Glutamatergic neuron (in vitro differentiated cells): ENCODE measurements around the gene TMEM167A. TPM values are rescaled to one million over a fixed set of nuclear protein-coding genes. Genes with fewer than 3 reads are reported as not detected.
A peak's percentile ranks its signal among the peaks of the same experiment; 100 is the strongest.

Experiments used
- DNase-seq: peaks from one replicate; pipeline ENCODE4 v3.0.0; 2022
- H3K27ac Mint-ChIP-seq: one replicate; pipeline ENCODE4 v1.8.0; 2020; ENCODE audit warnings: mild to moderate bottlenecking, mixed read lengths, inconsistent platforms; ENCODE audit not compliant: unreplicated experiment
- H3K27me3 Mint-ChIP-seq: one replicate; pipeline ENCODE4 v1.8.0; 2020; ENCODE audit warnings: mild to moderate bottlenecking, moderate library complexity, mixed read lengths, inconsistent platforms; ENCODE audit not compliant: unreplicated experiment
- H3K36me3 Mint-ChIP-seq: one replicate; pipeline ENCODE4 v1.8.0; 2020; ENCODE audit warnings: mild to moderate bottlenecking, mixed read lengths, inconsistent platforms; ENCODE audit not compliant: unreplicated experiment
- H3K4me1 Mint-ChIP-seq: one replicate; pipeline ENCODE4 v1.8.0; 2020; ENCODE audit warnings: mild to moderate bottlenecking, low read depth, mixed read lengths, inconsistent platforms; ENCODE audit not compliant: unreplicated experiment
- H3K4me3 Mint-ChIP-seq: one replicate; pipeline ENCODE4 v1.8.0; 2020; ENCODE audit warnings: mild to moderate bottlenecking, mixed read lengths, inconsistent platforms; ENCODE audit not compliant: unreplicated experiment
- H3K9me3 Mint-ChIP-seq: one replicate; pipeline ENCODE4 v1.8.0; 2020; ENCODE audit warnings: mild to moderate bottlenecking, moderate library complexity, mixed read lengths, inconsistent platforms; ENCODE audit not compliant: unreplicated experiment
- CTCF ChIP-seq: fragments of 200-600 bp; sonication (generic); IDR thresholded peaks from one replicate; pipeline ENCODE4 v1.5.0; 2021; ENCODE audit not compliant: partially characterized antibody, unreplicated experiment
- long read RNA-seq: library from polyadenylated mRNA; unstranded; transcript quantifications from one replicate; pipeline ENCODE4 v2.0.0, GENCODE V29; 2020; ENCODE audit not compliant: unreplicated experiment
- total RNA-seq: library from RNA; stranded (reverse); fragmentation: NEBNext Ultra II Directional; extraction: Animal tissue kit (Norgen Biotek cat#: 25700); gene quantifications from one replicate; pipeline ENCODE4 v1.2.1, GENCODE V29; 2021; ENCODE audit not compliant: unreplicated experiment

Gene TMEM167A
- total RNA-seq: 145 TPM
- long read RNA-seq, full-length matches to known transcripts: 22 of 24 reads
- long read RNA-seq, partial matches to known transcripts: 1 of 24 reads
- long read RNA-seq, other reads (novel, unspliced or antisense): 1 of 24 reads

GRCh38 chr5:83076742-83077661 is at the start of gene TMEM167A, which contains the start of gene XRCC4:
TSS of gene TMEM167A (minus strand) at chr5:83077394. CDS start at chr5:83077323, 71 bp downstream.
TSS of gene XRCC4 (plus strand) at chr5:83077547. CDS start at chr5:83104920, 27,373 bp downstream.
- Mint-ChIP-seq H3K9me3 (peaks cover 5% of the 10 kb centered on the region), H3K36me3 (no peaks in the 10 kb centered on the region), H3K27me3 (peaks cover 8% of the 10 kb centered on the region), H3K4me3 (peak within 1 kb of the TSS; percentile 99), H3K27ac (peak within 1 kb of the TSS; percentile 97), H3K4me1 (peaks cover 18% of the 10 kb centered on the region)
- DNase-seq: peak; percentile 93
- no peak for TF ChIP-seq CTCF

- Mint-ChIP-seq H3K4me3 (no peak overlapping the region), H3K36me3 (no peaks in the 10 kb centered on the region), H3K27me3 (no peaks in the 10 kb centered on the region), H3K4me1 (no peaks in the 10 kb centered on the region), H3K27ac (no peak overlapping the region), H3K9me3 (peaks cover 7% of the 10 kb centered on the region)
- DNase-seq: no peak
- TF ChIP-seq CTCF: no peak
Measured at GRCh38 chr5:83126501-83126900, 49.3 kb upstream of the TMEM167A start.

GRCh38 chr5:83125560-83125959 is 48.4 kb upstream of the TMEM167A start:
- Mint-ChIP-seq H3K4me3 (no peak overlapping the region), H3K27ac (no peak overlapping the region), H3K27me3 (no peaks in the 10 kb centered on the region), H3K36me3 (no peaks in the 10 kb centered on the region), H3K4me1 (no peaks in the 10 kb centered on the region), H3K9me3 (peaks cover 5% of the 10 kb centered on the region)
- no peak for DNase-seq
- no peak for TF ChIP-seq CTCF

- TF ChIP-seq CTCF: no peak
- Mint-ChIP-seq H3K9me3 (peaks cover 2% of the 10 kb centered on the region), H3K27ac (no peak overlapping the region), H3K4me1 (no peaks in the 10 kb centered on the region), H3K27me3 (no peaks in the 10 kb centered on the region), H3K4me3 (no peak overlapping the region), H3K36me3 (no peaks in the 10 kb centered on the region)
- no peak for DNase-seq
Measured at GRCh38 chr5:83124593-83124992, 47.4 kb upstream of the TMEM167A start.

GRCh38 chr5:83118976-83119375 is 41.8 kb upstream of the TMEM167A start:
- no peaks in the 10 kb centered on the region for H3K27me3 Mint-ChIP-seq
- H3K9me3 Mint-ChIP-seq: no peaks in the 10 kb centered on the region
- H3K4me3 Mint-ChIP-seq: no peak overlapping the region
- H3K36me3 Mint-ChIP-seq: peaks cover 15% of the 10 kb centered on the region
- no peak for TF ChIP-seq CTCF
- no peak overlapping the region for H3K27ac Mint-ChIP-seq
- H3K4me1 Mint-ChIP-seq: no peaks in the 10 kb centered on the region
- no peak for DNase-seq
